LoVo (cell line): ENCODE results near the gene CDH24.
A peak's percentile ranks its signal among the peaks of the same experiment; 100 is the strongest.

Experiments used
- DNase-seq: peaks from one replicate; pipeline ENCODE4 v3.0.0-alpha.2; 2016; ENCODE audit warnings: low spot score

CDH24 gene

DNA sequence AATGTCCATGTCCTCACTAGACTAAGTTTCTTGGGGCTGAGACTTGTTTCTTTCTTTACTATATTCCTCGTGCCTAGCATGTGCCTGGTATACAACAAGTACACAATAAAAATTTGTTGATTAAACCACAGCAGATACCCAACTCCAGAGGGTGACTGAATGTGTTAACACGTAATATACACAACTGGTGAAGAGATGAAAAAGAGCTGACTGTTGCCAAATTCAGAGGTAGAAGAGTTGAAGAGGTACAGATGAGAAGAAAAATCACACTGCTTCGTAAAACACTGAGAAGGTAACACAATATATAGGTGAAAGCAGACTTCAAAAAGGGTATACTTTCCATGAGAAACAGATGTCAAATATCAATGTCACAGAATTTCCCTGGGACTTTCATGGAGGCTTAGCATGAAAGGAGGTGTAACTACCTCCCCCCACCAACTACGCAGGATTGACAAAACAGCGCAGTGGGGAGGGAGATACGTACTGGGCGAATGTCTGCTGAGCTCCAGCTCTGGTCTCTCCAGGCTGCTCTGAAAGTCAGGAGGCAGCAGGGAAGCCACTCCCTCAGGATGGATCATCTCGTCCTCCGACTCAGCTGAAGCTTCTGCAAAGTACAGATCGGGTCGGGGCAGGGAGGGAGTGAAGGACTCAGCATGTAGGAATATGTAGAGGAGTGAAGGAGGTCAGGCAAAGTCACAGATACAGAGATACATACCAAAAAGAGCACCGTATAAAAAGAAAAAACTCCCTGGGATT lies 32.4 kb upstream of the CDH24 start:
- DNase-seq: no peak

DNA sequence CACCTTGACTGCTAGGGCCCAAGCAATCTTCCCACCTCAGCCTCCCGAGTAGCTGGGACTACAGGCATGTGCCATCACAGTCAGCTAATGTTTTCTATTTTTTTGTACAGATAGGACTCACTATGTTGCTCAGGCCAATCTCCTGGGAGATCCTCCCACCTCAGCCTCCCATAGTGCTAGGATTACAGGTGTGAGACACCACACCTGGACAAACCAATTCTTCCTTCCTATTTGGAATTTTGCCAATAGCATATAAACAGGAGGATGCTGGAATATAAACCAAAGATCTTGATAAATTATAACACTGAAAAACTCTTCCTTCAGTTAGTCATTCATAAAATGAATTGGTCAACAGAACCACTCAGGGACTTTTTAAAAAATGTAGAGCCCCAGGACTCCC lies 29.2 kb upstream of the CDH24 start:
- no peak for DNase-seq

DNA sequence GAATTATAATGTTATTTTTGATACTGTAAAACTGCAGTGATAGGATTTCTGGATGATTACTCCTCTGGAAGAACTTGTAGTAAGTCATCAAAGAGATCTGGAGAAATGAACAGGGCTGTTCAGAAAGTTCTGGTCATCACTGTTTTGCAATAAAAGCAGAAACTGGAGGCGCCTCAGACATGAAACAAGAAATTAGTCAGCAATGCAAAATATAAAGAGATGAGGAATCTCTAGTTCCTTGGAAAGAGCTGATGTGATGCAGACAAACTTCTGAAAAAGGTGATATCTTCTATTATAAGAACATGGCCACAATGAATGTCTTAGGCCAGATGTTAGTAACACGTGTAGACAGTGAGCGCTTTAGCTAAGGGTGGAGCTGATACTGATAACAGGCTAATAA lies 28.1 kb upstream of the CDH24 start:
- DNase-seq: no peak

- no peak for DNase-seq
These were observed 23.2 kb upstream of the CDH24 start for GRCh38 chr14:23080474-23080873.

GRCh38 chr14:23079716-23080115 lies 22.4 kb upstream of the CDH24 start:
- DNase-seq: no peak

DNA sequence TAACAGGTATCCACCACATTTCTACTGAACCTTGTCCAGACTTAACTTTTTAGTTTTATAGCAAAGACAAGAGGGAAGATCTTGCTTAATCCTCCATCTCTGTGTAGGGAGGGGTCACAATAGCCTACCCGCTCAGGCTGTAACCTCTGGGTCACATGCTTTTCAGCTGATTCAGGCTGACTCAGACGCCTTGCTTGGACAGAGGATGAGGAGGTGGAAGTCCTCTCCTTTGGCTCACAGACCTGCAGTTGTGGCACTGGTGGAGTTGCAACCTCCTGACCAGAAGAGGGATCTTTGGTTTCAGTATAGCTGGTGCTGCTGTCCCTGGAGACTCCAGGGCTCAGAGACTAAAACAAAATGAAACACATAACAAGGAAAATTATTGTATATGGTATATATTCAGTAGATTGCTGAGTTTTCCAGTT lies 21.4 kb upstream of the CDH24 start:
- peak; percentile 62 for DNase-seq

DNA sequence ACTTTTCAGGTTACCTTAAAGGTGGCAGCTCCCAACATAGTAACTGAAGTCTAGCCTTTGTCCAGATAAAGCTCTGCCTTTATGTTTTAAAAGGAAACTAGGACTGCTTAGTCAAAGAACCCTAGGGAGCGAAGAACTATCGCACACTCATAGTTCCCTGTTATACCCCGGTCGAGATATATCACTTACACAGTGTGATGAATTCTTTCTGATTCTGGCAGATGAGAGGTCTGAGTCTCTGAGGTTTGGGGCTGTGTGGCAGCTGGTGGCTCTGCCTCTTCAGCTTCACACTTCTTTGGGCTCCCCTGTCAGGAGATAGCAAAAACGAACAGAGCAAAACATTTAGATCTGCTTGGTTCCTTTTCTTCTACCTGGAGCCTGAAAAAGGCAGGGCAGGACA lies 20.6 kb upstream of the CDH24 start:
- DNase-seq: no peak

GRCh38 chr14:23076785-23077408 lies 19.6 kb upstream of the CDH24 start:
- no peak for DNase-seq

DNA sequence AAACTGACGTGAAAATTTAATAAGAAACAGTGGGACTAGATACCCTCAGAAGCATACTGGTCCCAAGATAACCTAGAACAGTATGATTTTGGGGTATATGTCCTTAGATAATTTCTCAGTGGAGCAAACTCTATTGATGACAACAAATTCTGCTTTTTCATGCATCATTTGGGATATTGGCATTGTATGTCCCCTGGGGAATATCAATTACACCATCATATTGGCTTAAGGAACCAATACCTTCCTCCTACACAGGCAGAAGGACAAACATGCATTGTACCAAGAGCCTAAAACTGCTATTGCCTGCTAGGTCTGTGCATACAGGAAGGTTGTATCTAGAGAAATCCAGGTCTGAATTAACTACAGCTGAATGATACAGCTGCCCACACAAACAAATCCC lies 17.6 kb upstream of the CDH24 start:
- no peak for DNase-seq

- DNase-seq: peak; percentile 29
These were observed 14.7 kb upstream of the CDH24 start for GRCh38 chr14:23071921-23072539.

DNA sequence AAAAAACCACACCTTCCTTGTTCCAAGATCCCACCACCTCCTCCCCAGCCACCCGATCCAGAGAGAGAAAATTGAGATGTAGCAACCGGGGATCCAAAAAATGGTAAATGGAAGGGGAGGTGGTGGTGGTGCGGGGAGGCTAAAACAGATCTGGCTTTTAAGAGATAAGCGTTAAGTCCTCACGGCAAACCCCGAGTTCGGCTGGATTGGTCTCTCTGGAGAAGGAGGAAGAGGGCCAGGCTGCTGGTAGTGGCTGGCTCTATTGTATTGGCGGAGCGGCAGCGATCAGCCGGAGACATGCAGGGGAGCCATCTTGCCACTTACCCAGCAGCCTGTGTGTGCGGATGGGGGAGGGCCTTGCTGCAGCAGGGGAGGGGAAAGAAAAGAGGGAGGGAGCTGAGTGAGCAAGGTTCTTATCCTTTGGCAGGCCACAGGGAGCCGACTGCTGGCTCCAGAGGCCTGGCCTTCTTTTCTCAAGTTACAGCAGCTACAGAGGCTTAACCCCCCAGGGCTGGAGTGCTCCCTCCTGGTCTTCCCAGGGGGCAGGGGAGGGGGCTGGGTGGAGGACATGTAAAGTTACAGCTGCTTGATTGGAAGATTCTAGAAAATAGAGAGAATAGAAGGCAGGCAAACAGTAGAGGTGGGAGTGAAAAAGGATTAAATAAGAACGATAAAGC lies 14.1 kb upstream of the CDH24 start:
- peak; percentile 88 for DNase-seq

GRCh38 chr14:23070262-23071129 lies 13.2 kb upstream of the CDH24 start:
- no peak for DNase-seq

GRCh38 chr14:23069413-23069806 lies 12.1 kb upstream of the CDH24 start:
- DNase-seq: no peak

GRCh38 chr14:23068789-23069412 lies 11.6 kb upstream of the CDH24 start:
- peak; percentile 87 for DNase-seq

GRCh38 chr14:23067847-23068788 lies 10.8 kb upstream of the CDH24 start:
- DNase-seq: no peak

- DNase-seq: no peak
These were observed 9.8 kb upstream of the CDH24 start for GRCh38 chr14:23066855-23067744.

GRCh38 chr14:23066368-23066767 lies 9.0 kb upstream of the CDH24 start:
- DNase-seq: no peak

DNA sequence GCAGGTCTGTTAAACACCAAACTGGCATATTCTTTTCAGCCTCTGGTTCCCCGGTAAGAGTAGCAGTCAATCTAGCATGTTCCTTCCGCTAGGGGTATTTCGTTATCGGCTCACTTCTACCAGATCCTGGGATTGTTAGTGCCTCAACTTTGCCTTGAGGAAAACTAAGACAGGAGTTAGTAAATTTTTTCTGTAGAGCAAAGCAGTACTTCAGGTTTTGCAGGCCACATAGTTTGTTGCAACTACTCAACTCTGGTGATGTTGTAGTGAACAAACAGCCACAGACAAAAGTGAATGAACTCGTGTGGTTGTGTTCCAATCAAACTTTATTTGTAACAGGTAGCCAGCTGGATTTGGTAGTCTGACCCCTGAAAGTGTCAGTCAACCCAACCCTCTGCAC lies 6.3 kb upstream of the CDH24 start:
- DNase-seq: no peak

GRCh38 chr14:23062002-23062401 lies 4.7 kb upstream of the CDH24 start:
- peak; percentile 65 for DNase-seq
